LNCAP (cell line): ENCODE measurements around the gene GPR146.

Experiments used
- CTCF ChIP-seq: fragments of 450-650 bp; IDR thresholded peaks from 2 replicates; pipeline ENCODE4 v1.5.1; 2017; ENCODE audit warnings: mild to moderate bottlenecking

GPR146 gene

GRCh38 chr7:1062296-1063294 lies 18.2 kb downstream of the GPR146 start:
- no peak for TF ChIP-seq CTCF

DNA sequence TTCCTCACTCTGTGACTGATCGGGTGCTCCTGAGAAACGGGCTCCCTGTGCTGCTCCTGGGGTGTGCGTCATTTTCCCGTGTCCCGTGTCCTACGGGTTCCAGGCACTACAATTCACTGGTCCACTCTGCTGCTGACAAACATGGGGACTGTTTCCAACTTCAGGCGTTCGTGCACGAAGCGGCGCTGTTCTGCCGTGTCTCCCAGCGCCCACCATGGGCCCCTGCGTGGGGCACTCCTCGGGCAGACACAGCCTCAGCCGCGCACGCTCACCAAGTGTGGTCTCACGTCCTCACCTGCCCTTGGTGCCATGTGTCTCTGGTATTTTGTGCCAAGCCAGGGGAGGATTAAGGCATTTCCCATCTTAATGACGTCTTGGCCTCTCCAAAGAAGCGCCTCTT lies 19.0 kb downstream of the GPR146 start:
- no peak for TF ChIP-seq CTCF

DNA sequence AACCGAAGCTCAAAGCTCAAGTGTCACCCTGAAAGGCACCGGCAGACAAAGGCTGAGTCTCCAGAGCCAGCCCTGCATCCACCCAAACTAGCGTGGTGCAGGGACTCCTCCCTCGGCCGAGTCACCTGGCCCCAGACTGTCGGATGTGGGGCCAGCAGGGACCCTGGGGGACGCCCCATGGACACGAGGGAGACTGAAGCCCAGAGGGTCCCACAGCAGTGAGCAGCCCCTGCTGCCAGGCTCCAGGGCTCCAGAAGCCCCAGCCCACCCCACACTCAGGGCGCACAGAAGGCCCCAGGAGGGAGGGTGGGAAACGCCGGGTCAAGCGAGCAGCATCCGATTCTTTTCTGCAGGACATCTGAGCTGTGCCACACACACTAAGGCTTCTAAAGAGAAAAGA lies 20.2 kb downstream of the GPR146 start:
- TF ChIP-seq CTCF = no peak

GRCh38 chr7:1065263-1065584 lies 20.9 kb downstream of the GPR146 start:
- no peak for TF ChIP-seq CTCF

DNA sequence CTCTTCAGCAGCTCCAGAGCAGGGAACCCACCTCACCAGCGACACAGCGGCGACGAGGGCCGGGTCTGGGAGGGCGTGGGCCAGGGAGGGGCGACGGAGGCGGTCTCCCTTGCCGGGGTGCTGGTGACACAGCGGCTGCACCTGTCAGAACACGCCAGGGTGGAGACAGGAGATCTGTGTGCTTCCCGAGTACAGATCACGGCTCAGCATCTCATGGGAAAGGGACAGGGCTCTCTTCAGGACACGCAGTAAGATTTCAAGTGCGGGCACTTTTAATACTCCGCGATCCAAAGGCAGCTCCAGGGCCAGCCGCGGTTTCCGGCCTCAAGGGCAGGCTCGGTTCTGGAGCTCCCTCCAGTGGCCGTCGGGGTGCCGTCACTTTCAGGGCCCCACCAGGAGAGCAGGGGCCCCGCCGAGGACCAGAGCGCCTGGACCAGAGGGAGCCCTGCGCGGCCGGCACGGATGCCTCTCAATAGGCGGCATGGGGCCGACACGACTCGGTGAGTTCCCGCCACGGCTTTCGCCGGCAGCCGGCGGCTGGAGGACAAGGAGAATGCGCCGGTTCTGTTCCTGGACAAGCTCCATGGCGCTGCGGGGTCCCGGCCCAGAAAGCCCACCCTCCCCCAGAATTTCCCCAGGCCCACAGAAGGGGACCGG lies 21.4 kb downstream of the GPR146 start:
- TF ChIP-seq CTCF = peak; percentile 88

- TF ChIP-seq CTCF = no peak
Measured at GRCh38 chr7:1066242-1066588, 21.9 kb downstream of the GPR146 start.

DNA sequence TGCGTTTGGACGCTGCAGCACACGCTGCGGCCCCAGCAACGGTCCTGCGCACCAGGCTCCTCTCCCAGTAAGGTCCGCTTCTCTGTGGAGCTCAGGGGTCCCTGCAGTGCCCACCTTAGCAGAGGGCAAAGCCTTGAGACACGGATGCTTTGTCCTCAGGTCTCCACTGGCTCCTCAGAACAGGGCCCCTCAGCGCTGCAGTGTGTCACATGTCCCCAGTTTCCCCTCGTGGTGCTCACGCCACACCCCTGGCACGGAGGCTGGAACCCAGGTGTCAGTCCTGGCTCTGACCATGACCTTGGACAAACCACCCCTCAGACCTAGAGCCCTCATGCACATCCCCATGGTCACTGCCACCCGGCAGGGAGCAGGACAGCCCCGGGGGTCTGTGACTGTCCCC lies 23.7 kb downstream of the GPR146 start:
- no peak for TF ChIP-seq CTCF
